GM19463 (cell line): ENCODE data around the gene BCL2L1.
A peak's percentile ranks its signal among the peaks of the same experiment; 100 is the strongest.

Experiments used
- ATAC-seq: cut with Tn5 transposase; IDR thresholded peaks from one replicate; pipeline ENCODE4 v1.9.1; 2021; ENCODE audit warnings: mild to moderate bottlenecking, moderate library complexity; ENCODE audit not compliant: unreplicated experiment

Gene BCL2L1

GRCh38 chr20:31731321-31731717 lies 8.7 kb upstream of the BCL2L1 start:
- ATAC-seq: no peak

GRCh38 chr20:31723319-31724078 lies 831 bp upstream of the BCL2L1 start:
- peak; percentile 84 for ATAC-seq

- ATAC-seq: no peak
Observed at GRCh38 chr20:31723069-31723318, 326 bp upstream of the BCL2L1 start.

- ATAC-seq: no peak
Observed at GRCh38 chr20:31721408-31722256, 1.0 kb downstream of the BCL2L1 start.

GRCh38 chr20:31720486-31721407 lies 1.9 kb downstream of the BCL2L1 start:
- ATAC-seq: no peak

- ATAC-seq: no peak
Observed at GRCh38 chr20:31719644-31720485, 2.8 kb downstream of the BCL2L1 start.

- ATAC-seq: no peak
Observed at GRCh38 chr20:31718952-31719643, 3.6 kb downstream of the BCL2L1 start.

GRCh38 chr20:31717478-31718201 lies 5.0 kb downstream of the BCL2L1 start:
- ATAC-seq: peak; percentile 49

GRCh38 chr20:31716818-31717477 lies 5.7 kb downstream of the BCL2L1 start:
- ATAC-seq: peak; percentile 19

- ATAC-seq: no peak
Observed at GRCh38 chr20:31716351-31716750, 6.3 kb downstream of the BCL2L1 start.

- no peak for ATAC-seq
Observed at GRCh38 chr20:31715766-31716165, 6.9 kb downstream of the BCL2L1 start.

GRCh38 chr20:31713312-31714273 lies 9.1 kb downstream of the BCL2L1 start:
- ATAC-seq: no peak

- ATAC-seq: no peak
Observed at GRCh38 chr20:31712564-31713311, 9.9 kb downstream of the BCL2L1 start.

- ATAC-seq: no peak
Observed at GRCh38 chr20:31712112-31712553, 10.5 kb downstream of the BCL2L1 start.

- no peak for ATAC-seq
Observed at GRCh38 chr20:31711179-31712111, 11.2 kb downstream of the BCL2L1 start.
